HEK293T (cell line): ENCODE measurements around the gene FOXL2.

Source experiments
- BHLHE40 ChIP-seq: fragments of 450-650 bp; IDR thresholded peaks from 2 replicates; pipeline ENCODE4 v1.6.1; 2016; ENCODE audit warnings: mild to moderate bottlenecking, moderate library complexity, borderline replicate concordance
- ELF4 ChIP-seq: fragments of 450-650 bp; IDR thresholded peaks from 2 replicates; pipeline ENCODE4 v1.6.1; 2017; ENCODE audit warnings: antibody characterized with exemption
- FOXA1 ChIP-seq: fragments of 450-650 bp; IDR thresholded peaks from 2 replicates; pipeline ENCODE4 v1.6.1; 2016; ENCODE audit warnings: mild to moderate bottlenecking
- FOXM1 ChIP-seq: fragments of 450-650 bp; IDR thresholded peaks from 2 replicates; pipeline ENCODE4 v1.6.1; 2017; ENCODE audit warnings: mild to moderate bottlenecking, borderline replicate concordance
- NFRKB ChIP-seq: fragments of 450-650 bp; IDR thresholded peaks from 2 replicates; pipeline ENCODE4 v1.6.1; 2016; ENCODE audit warnings: mild to moderate bottlenecking, moderate library complexity
- SP1 ChIP-seq: fragments of 450-650 bp; IDR thresholded peaks from 2 replicates; pipeline ENCODE4 v1.6.1; 2017
- TF ChIP-seq, protein P1 (sequence below): fragments of 450-650 bp; IDR thresholded peaks from 2 replicates; pipeline ENCODE4 v1.6.1; 2016

DNA sequence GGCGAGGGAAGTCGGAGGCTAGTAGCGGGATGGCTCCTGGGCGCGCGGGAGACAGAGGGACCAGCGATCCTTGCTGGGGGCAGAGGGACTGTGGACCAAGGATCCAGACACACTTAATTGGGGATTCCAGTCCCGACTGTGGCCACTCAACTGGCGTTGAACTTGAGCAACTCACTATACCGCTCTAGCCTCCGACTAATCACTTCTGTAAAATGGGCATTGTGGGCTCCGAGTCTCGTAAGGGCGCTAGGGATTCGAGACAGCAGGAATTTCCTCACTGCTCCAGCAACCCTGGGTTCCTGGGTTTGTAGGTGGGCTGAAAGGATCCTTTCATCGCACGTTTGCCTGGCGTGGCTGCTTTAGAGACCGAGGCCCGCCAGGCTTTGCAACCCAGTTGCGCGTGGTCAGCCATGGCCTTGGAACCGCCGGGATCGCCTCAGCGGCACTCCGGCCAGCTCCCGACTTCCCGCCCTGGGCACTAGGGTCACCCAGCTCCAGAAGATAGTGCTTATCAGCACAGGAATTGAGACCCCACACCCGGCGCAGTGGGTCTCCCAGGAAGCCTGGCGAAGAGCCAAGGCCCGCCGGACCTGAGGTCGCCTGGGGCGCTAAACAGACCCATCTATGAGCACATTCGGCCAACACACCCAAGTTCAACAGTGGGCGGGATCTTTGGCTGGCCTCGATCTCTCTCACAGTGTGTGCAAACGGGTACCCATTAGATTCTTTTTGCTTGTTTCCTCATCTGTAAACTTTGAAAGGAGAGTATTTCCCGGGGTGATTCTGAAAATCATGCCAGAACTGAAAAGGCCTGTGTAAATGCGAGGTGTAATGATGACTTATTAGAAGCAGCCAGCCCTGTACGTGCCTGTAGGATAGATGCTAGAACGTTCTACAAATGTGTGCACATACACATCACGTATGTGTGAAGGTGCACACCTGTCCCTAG, 9.9 kb downstream of the FOXL2 start:
- TF ChIP-seq, protein P1, sequence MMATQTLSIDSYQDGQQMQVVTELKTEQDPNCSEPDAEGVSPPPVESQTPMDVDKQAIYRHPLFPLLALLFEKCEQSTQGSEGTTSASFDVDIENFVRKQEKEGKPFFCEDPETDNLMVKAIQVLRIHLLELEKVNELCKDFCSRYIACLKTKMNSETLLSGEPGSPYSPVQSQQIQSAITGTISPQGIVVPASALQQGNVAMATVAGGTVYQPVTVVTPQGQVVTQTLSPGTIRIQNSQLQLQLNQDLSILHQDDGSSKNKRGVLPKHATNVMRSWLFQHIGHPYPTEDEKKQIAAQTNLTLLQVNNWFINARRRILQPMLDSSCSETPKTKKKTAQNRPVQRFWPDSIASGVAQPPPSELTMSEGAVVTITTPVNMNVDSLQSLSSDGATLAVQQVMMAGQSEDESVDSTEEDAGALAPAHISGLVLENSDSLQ, result no peak
- TF ChIP-seq FOXM1 (no peak), SP1 (no peak), BHLHE40 (no peak), FOXA1 (no peak), NFRKB (no peak), ELF4 (no peak)
